NB4 (cell line): ENCODE data around the gene SGMS1.

Source experiments
- CTCF ChIP-seq: IDR thresholded peaks from one replicate; pipeline ENCODE4 v1.5.1; 2012; ENCODE audit warnings: low read depth, low read length
- MAX ChIP-seq: IDR thresholded peaks from 2 replicates; pipeline ENCODE4 v1.6.1; 2011; ENCODE audit warnings: low read depth, low read length
- MYC ChIP-seq: IDR thresholded peaks from 2 replicates; pipeline ENCODE4 v1.6.1; 2011; ENCODE audit warnings: low read depth, low read length
- POLR2A ChIP-seq: IDR thresholded peaks from 2 replicates; pipeline ENCODE4 v1.6.1; 2011; ENCODE audit warnings: mild to moderate bottlenecking; ENCODE audit not compliant: insufficient read length; ENCODE audit errors: extremely low read depth

GRCh38 chr10:50322077-50322476, 301.7 kb downstream of the SGMS1 start:
- TF ChIP-seq CTCF (no peak), POLR2A (no peak), MAX (no peak), MYC (no peak)
